K562 (cell line): ENCODE data around the gene PCED1B. TPM values are rescaled to one million over a fixed set of nuclear protein-coding genes. Genes with fewer than 3 reads are reported as not detected.
A peak's percentile ranks its signal among the peaks of the same experiment; 100 is the strongest.
"Not testable (repeated sequence)": the region's sequence is repeated elsewhere in the genome, so short reads cannot be mapped to it uniquely, and the experiment has no call there.

Experiments used
- CBFA2T2 ChIP-seq: fragments of 450-650 bp; conservative IDR thresholded peaks from 2 replicates; pipeline ENCODE4 v1.6.1; 2017; ENCODE audit warnings: mild to moderate bottlenecking
- CBFA2T3 ChIP-seq: fragments of 450-650 bp; IDR thresholded peaks from 2 replicates; pipeline ENCODE4 v1.6.1; 2017
- CXXC5 ChIP-seq: fragments of 250-450 bp; sonication (Bioruptor Pico); IDR thresholded peaks from 2 replicates; pipeline ENCODE4 v1.8.0; 2022; ENCODE audit warnings: inconsistent platforms, mild to moderate bottlenecking, moderate library complexity
- DPF2 ChIP-seq: fragments of 450-650 bp; IDR thresholded peaks from 2 replicates; pipeline ENCODE4 v1.6.1; 2016
- EP300 ChIP-seq: IDR thresholded peaks from 2 replicates; pipeline ENCODE4 v1.6.1; 2012; ENCODE audit warnings: low read length, improper control_type of control experiment
- FOXK2 ChIP-seq, 2 experiments: fragments of 450-650 bp; IDR thresholded peaks in 1 of 2; conservative IDR thresholded peaks in 1 of 2; 2 replicates each; pipeline ENCODE4 v1.6.1; 2016; ENCODE audit warnings: low read depth in 2 of 2, mild to moderate bottlenecking in 1 of 2
- GATA2 ChIP-seq: sonication (generic); formaldehyde crosslinking; IDR thresholded peaks from 2 replicates; pipeline ENCODE4 v1.4.0; 2020; ENCODE audit warnings: mild to moderate bottlenecking, missing genetic modification reagents
- HDAC3 ChIP-seq: fragments of 450-650 bp; IDR thresholded peaks from 2 replicates; pipeline ENCODE4 v1.6.1; 2018; ENCODE audit warnings: borderline replicate concordance, mild to moderate bottlenecking, moderate library complexity; ENCODE audit not compliant: partially characterized antibody
- L3MBTL2 ChIP-seq: fragments of 450-650 bp; IDR thresholded peaks from 2 replicates; pipeline ENCODE4 v1.6.1; 2016; ENCODE audit warnings: mild to moderate bottlenecking, moderate library complexity
- MTA2 ChIP-seq: fragments of 450-650 bp; IDR thresholded peaks from 2 replicates; pipeline ENCODE4 v1.6.1; 2016; ENCODE audit warnings: low read depth
- NFIC ChIP-seq: fragments of 450-650 bp; IDR thresholded peaks from 2 replicates; pipeline ENCODE4 v1.6.1; 2017; ENCODE audit warnings: mild to moderate bottlenecking, inconsistent platforms
- RCOR1 ChIP-seq, 2 experiments: IDR thresholded peaks; 2 replicates each; pipeline ENCODE4 v1.6.1; 2012; ENCODE audit warnings: low read depth in 2 of 2, low read length in 2 of 2, borderline replicate concordance in 1 of 2, improper control_type of control experiment in 1 of 2
- SMARCA4 ChIP-seq: fragments of 450-650 bp; IDR thresholded peaks from 2 replicates; pipeline ENCODE4 v1.6.1; 2016
- SMARCE1 ChIP-seq: fragments of 450-650 bp; IDR thresholded peaks from 2 replicates; pipeline ENCODE4 v1.7.1; 2016; ENCODE audit warnings: mild to moderate bottlenecking
- SOX6 ChIP-seq: fragments of 450-650 bp; IDR thresholded peaks from 2 replicates; pipeline ENCODE4 v1.6.1; 2014; ENCODE audit warnings: mild to moderate bottlenecking
- STAT5A ChIP-seq: IDR thresholded peaks from 2 replicates; pipeline ENCODE4 v1.6.1; 2012; ENCODE audit warnings: low read length, inconsistent platforms, borderline replicate concordance
- TBL1XR1 ChIP-seq, 2 experiments: IDR thresholded peaks; 2 replicates each; pipeline ENCODE4 v1.6.1; 2012; ENCODE audit warnings: improper control_type of control experiment in 2 of 2, low read length in 2 of 2, mild to moderate bottlenecking in 1 of 2
- TEAD4 ChIP-seq, 2 experiments: sonication (generic) in 1 of 2; formaldehyde crosslinking in 1 of 2; IDR thresholded peaks; 2 replicates each; pipeline versions ENCODE4 v1.6.1 to v1.8.0; 2012 to 2022; ENCODE audit warnings: borderline replicate concordance in 1 of 2, inconsistent platforms in 1 of 2, low read length in 1 of 2, mild to moderate bottlenecking in 1 of 2, missing genetic modification reagents in 1 of 2
- polyA plus RNA-seq, 8 experiments: library from polyadenylated mRNA; depleted of rRNA in 4 of 8; stranded (reverse) in 5 of 8; unstranded in 3 of 8; fragments of >200 nt; fragmentation: Nextera tagmentation in 2 of 8; fragmentation: Illumina TruSeq in 1 of 8; extraction: Ambion mirVana in 2 of 8; extraction: Trizol in 1 of 8; gene quantifications; 2 replicates each; pipeline versions ENCODE4 v1.2.1 to v1.2.3, GENCODE V29; 2011 to 2014; ENCODE audit warnings: inconsistent platforms in 1 of 8, missing spikeins in 1 of 8
- total RNA-seq, 7 experiments: library from RNA; depleted of rRNA in 6 of 7; stranded (reverse); fragments of >200 nt in 6 of 7; fragmentation: Illumina TruSeq in 2 of 7; extraction: Trizol in 2 of 7; gene quantifications; 2 replicates each; pipeline versions ENCODE4 v1.2.1 to v1.2.3, GENCODE V29; 2011 to 2021; ENCODE audit warnings: low replicate concordance in 1 of 7
- TF ChIP-seq, protein P1 (sequence below): fragments of 450-650 bp; IDR thresholded peaks from 2 replicates; pipeline ENCODE4 v1.6.1; 2017; ENCODE audit warnings: antibody characterized with exemption, mild to moderate bottlenecking
- TF ChIP-seq, protein P2 (sequence below), 2 experiments: fragments of 450-650 bp in 1 of 2; sonication (generic) in 1 of 2; formaldehyde crosslinking in 1 of 2; IDR thresholded peaks in 1 of 2; conservative IDR thresholded peaks in 1 of 2; 2 replicates each; pipeline versions ENCODE4 v1.6.1 to v1.8.1; 2016 to 2023; ENCODE audit warnings: mild to moderate bottlenecking in 2 of 2, moderate library complexity in 2 of 2, inconsistent platforms in 1 of 2, missing genetic modification reagents in 1 of 2

Gene PCED1B
- total and polyA plus RNA-seq, 9 of the 15 experiments (the other 6 are each of a cell fraction or from before 2014, with no cell fraction given) = 1.2 to 9.3 (median 2.5) TPM

DNA sequence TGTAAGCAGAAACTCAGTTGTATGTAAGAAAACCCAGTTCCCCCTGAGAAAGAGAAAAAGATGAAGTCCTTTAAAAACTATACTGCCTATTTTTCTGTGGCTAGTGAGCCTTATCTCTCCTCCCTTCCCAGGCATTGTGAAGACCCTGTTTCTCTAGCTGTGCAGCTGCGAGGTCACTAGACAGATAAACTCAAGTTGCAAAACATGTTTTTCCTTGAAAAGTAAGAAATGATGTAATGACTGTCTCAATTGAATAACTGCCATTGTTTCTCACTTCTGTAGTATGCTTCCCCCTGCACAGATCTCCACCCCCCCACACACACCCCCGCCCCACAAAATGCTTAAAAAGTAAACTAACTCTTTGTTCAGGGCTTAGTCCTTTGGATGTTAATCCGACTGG is 23.6 kb upstream of the PCED1B start (continued):
- TF ChIP-seq, protein P1, sequence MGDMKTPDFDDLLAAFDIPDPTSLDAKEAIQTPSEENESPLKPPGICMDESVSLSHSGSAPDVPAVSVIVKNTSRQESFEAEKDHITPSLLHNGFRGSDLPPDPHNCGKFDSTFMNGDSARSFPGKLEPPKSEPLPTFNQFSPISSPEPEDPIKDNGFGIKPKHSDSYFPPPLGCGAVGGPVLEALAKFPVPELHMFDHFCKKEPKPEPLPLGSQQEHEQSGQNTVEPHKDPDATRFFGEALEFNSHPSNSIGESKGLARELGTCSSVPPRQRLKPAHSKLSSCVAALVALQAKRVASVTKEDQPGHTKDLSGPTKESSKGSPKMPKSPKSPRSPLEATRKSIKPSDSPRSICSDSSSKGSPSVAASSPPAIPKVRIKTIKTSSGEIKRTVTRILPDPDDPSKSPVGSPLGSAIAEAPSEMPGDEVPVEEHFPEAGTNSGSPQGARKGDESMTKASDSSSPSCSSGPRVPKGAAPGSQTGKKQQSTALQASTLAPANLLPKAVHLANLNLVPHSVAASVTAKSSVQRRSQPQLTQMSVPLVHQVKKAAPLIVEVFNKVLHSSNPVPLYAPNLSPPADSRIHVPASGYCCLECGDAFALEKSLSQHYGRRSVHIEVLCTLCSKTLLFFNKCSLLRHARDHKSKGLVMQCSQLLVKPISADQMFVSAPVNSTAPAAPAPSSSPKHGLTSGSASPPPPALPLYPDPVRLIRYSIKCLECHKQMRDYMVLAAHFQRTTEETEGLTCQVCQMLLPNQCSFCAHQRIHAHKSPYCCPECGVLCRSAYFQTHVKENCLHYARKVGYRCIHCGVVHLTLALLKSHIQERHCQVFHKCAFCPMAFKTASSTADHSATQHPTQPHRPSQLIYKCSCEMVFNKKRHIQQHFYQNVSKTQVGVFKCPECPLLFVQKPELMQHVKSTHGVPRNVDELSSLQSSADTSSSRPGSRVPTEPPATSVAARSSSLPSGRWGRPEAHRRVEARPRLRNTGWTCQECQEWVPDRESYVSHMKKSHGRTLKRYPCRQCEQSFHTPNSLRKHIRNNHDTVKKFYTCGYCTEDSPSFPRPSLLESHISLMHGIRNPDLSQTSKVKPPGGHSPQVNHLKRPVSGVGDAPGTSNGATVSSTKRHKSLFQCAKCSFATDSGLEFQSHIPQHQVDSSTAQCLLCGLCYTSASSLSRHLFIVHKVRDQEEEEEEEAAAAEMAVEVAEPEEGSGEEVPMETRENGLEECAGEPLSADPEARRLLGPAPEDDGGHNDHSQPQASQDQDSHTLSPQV = peak; percentile 12; the same call in 1 of the 2 replicates
- TF ChIP-seq EP300 (peak; percentile 75), FOXK2 (conservative IDR thresholded peaks at IDR 0.05 in 1 of 2, IDR thresholded peaks at IDR 0.05 in 1 of 2; ENCODE audit: low read depth in 2 of 2) (0 out of 4 replicates have a peak, but pooled peaks of 1 of the 2 experiments have one; percentile 29), DPF2 (peak; percentile 70; the same call in 1 of the 2 replicates), CXXC5 (CRISPR knock-in tag) (peak; percentile 38; the same call in 1 of the 2 replicates), SOX6 (peak; percentile 91), TBL1XR1 (IDR thresholded peaks at IDR 0.05; ENCODE audit: low read length in 2 of 2) (0 out of 4 replicates have a peak, but pooled peaks of 1 of the 2 experiments have one; percentile 38), SMARCA4 (peak; percentile 77; the same call in 1 of the 2 replicates), GATA2 (CRISPR knock-in tag) (peak; percentile 80), CBFA2T2 (peak; percentile 81), HDAC3 (peak; percentile 80), NFIC (peak; percentile 44), L3MBTL2 (peak; percentile 31; the same call in 1 of the 2 replicates), CBFA2T3 (peak; percentile 86), STAT5A (peak; percentile 61), TEAD4 (IDR thresholded peaks at IDR 0.05; ENCODE audit: low read length) (peak; percentile 62), RCOR1 (IDR thresholded peaks at IDR 0.05; ENCODE audit: borderline replicate concordance in 1 of 2, low read depth in 2 of 2, low read length in 2 of 2) (0 out of 4 replicates have a peak, but pooled peaks of 1 of the 2 experiments have one; percentile 13), SMARCE1 (0 out of 2 replicates have a peak, but pooled peaks have one; percentile 42), MTA2 (peak; percentile 64)
- TF ChIP-seq, protein P2, sequence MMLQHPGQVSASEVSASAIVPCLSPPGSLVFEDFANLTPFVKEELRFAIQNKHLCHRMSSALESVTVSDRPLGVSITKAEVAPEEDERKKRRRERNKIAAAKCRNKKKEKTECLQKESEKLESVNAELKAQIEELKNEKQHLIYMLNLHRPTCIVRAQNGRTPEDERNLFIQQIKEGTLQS (IDR thresholded peaks at IDR 0.05) = peak; percentile 77
- TF ChIP-seq, protein P2 (CRISPR knock-in tag; conservative IDR thresholded peaks at IDR 0.05) = not testable (repeated sequence)
- not testable (repeated sequence) for TF ChIP-seq TEAD4 (CRISPR knock-in tag; IDR thresholded peaks at IDR 0.05; ENCODE audit: borderline replicate concordance)
